DOHH2 (cell line): Measurements from ENCODE around the gene TRAPPC2L.

ENCODE experiments used
- CTCF ChIP-seq: fragments of 200-600 bp; sonication (generic); IDR thresholded peaks from one replicate; pipeline ENCODE4 v1.5.1; 2014; ENCODE audit warnings: antibody characterized with exemption, mild to moderate bottlenecking, low read depth, low read length; ENCODE audit not compliant: poor library complexity, severe bottlenecking
- EZH2phosphoT487 ChIP-seq: fragments of 200-600 bp; sonication (generic); IDR thresholded peaks from 2 replicates; pipeline ENCODE4 v1.6.1; 2017; ENCODE audit warnings: borderline replicate concordance, mild to moderate bottlenecking, antibody characterized with exemption, low read length, moderate library complexity, mixed read lengths

- no peak for TF ChIP-seq CTCF
- TF ChIP-seq EZH2phosphoT487 = no peak
Measured at GRCh38 chr16:88865310-88865709, 8.4 kb downstream of the TRAPPC2L start.
